ENCODE data around the gene AGBL4. TPM values are rescaled to one million over a fixed set of nuclear protein-coding genes. Genes with fewer than 3 reads are reported as not detected.

Gene AGBL4
- total and polyA plus RNA-seq, 10 donors: 0.05 to 1.8 (median 0.32) TPM; not detected in 1

- Histone ChIP-seq H3K27ac (no peak overlapping the region), H3K4me3 (no peak overlapping the region), H3K9me3 (no peaks in the 10 kb centered on the region), H3K4me1 (peaks cover 0 to 6% (median 1%) of the 10 kb centered on the region in 6 donors), H3K36me3 (peaks cover 0 to 98% (median 21%) of the 10 kb centered on the region in 6 donors), H3K27me3 (replicated peaks in 1 of 7) (no peaks in the 10 kb centered on the region)
- TF ChIP-seq CTCF (IDR thresholded peaks at IDR 0.05 in 8 of 11, conservative IDR thresholded peaks at IDR 0.05 in 3 of 11): no peak
- TF ChIP-seq POLR2A (IDR thresholded peaks at IDR 0.05): no peak
- no peak for TF ChIP-seq POLR2AphosphoS5 (IDR thresholded peaks at IDR 0.05)
- intact Hi-C loops (cut with DNase I; ENCODE audit: low total_unique reads): no loop called here
- 90 to 97% (median 94%) methylated on average over 7 of the region's 7 CpGs for WGBS, 5 donors
- no peak for DNase-seq
Measured at GRCh38 chr1:48741380-48741779, 1282.4 kb downstream of the AGBL4 start.

GRCh38 chr1:48740621-48741020 lies 1283.1 kb downstream of the AGBL4 start:
- intact Hi-C loops (cut with DNase I; ENCODE audit: low total_unique reads): no loop called here
- TF ChIP-seq POLR2AphosphoS5 (IDR thresholded peaks at IDR 0.05): no peak
- no peak for TF ChIP-seq CTCF (IDR thresholded peaks at IDR 0.05 in 8 of 11, conservative IDR thresholded peaks at IDR 0.05 in 3 of 11)
- no peak for TF ChIP-seq POLR2A (IDR thresholded peaks at IDR 0.05)
- H3K36me3 ChIP-seq: peaks cover 0 to 98% (median 28%) of the 10 kb centered on the region in 6 donors
- no peaks in the 10 kb centered on the region for H3K27me3 ChIP-seq (replicated peaks in 1 of 7)
- WGBS, 5 donors: 69 to 84% (median 79%) methylated on average over 3 of the region's 3 CpGs
- H3K4me3 ChIP-seq: no peak overlapping the region
- no peaks in the 10 kb centered on the region for H3K9me3 ChIP-seq
- no peak overlapping the region for H3K27ac ChIP-seq
- DNase-seq: no peak
- H3K4me1 ChIP-seq: peaks cover 0 to 6% (median 1%) of the 10 kb centered on the region in 6 donors

- H3K36me3 ChIP-seq: peaks cover 0 to 99% (median 40%) of the 10 kb centered on the region in 6 donors
- no peaks in the 10 kb centered on the region for H3K27me3 ChIP-seq (replicated peaks in 1 of 7)
- peaks cover 0 to 6% (median 1%) of the 10 kb centered on the region in 6 donors for H3K4me1 ChIP-seq
- H3K4me3 ChIP-seq: no peak overlapping the region
- TF ChIP-seq POLR2A (IDR thresholded peaks at IDR 0.05): no peak
- TF ChIP-seq POLR2AphosphoS5 (IDR thresholded peaks at IDR 0.05): no peak
- TF ChIP-seq CTCF (IDR thresholded peaks at IDR 0.05 in 8 of 11, conservative IDR thresholded peaks at IDR 0.05 in 3 of 11): no peak
- peak overlapping the region in 1 of 8 donors; percentile 3 for H3K27ac ChIP-seq
- DNase-seq: no peak
- 49 to 64% (median 53%) methylated on average over 3 of the region's 3 CpGs for WGBS, 5 donors
- intact Hi-C loops (cut with DNase I; ENCODE audit: low total_unique reads): no loop called here
- H3K9me3 ChIP-seq: no peaks in the 10 kb centered on the region
Measured at GRCh38 chr1:48739091-48739490, 1284.7 kb downstream of the AGBL4 start.

- intact Hi-C loops (cut with DNase I; ENCODE audit: low total_unique reads): no loop called here
- Histone ChIP-seq H3K9me3 (no peaks in the 10 kb centered on the region), H3K36me3 (peaks cover 0 to 99% (median 47%) of the 10 kb centered on the region in 6 donors), H3K4me3 (no peak overlapping the region), H3K4me1 (peaks cover 0 to 6% (median 1%) of the 10 kb centered on the region in 6 donors), H3K27me3 (replicated peaks in 1 of 7) (no peaks in the 10 kb centered on the region), H3K27ac (no peak overlapping the region)
- 86 to 94% (median 89%) methylated on average over 4 of the region's 4 CpGs for WGBS, 5 donors
- no peak for DNase-seq
- TF ChIP-seq POLR2A (IDR thresholded peaks at IDR 0.05) (no peak), POLR2AphosphoS5 (IDR thresholded peaks at IDR 0.05) (no peak), CTCF (IDR thresholded peaks at IDR 0.05 in 8 of 11, conservative IDR thresholded peaks at IDR 0.05 in 3 of 11) (no peak)
Measured at GRCh38 chr1:48738356-48738755, 1285.4 kb downstream of the AGBL4 start.
